BLaER1 treated with 17β-estradiol and CSF1 and Interleukin-3, amounts not matched to agents 10 nM and 100 nM (cell line): Measurements from ENCODE around the gene SMPD2.
A peak's percentile ranks its signal among the peaks of the same experiment; 100 is the strongest.

Experiments
- H3K27ac ChIP-seq, 11 experiments: shearing (Covaris generic); formaldehyde crosslinking; 2 replicates each; pipeline ENCODE4 v1.8.1; 2022
- H3K27me3 ChIP-seq, 11 experiments: shearing (Covaris generic); formaldehyde crosslinking; 2 replicates each; pipeline ENCODE4 v1.8.1; 2022
- H3K36me3 ChIP-seq, 11 experiments: shearing (Covaris generic); formaldehyde crosslinking; 2 replicates each; pipeline ENCODE4 v1.8.1; 2022
- H3K4me1 ChIP-seq, 10 experiments: shearing (Covaris generic); formaldehyde crosslinking; 2 replicates each; pipeline ENCODE4 v1.8.1; 2022
- H3K4me2 ChIP-seq, 11 experiments: shearing (Covaris generic); formaldehyde crosslinking; 2 replicates each; pipeline ENCODE4 v1.8.1; 2022
- H3K4me3 ChIP-seq, 10 experiments: shearing (Covaris generic); formaldehyde crosslinking; 2 replicates each; pipeline ENCODE4 v1.8.1; 2022
- H3K9ac ChIP-seq, 11 experiments: shearing (Covaris generic); formaldehyde crosslinking; 2 replicates each; pipeline ENCODE4 v1.8.1; 2022
- H3K9me3 ChIP-seq, 11 experiments: shearing (Covaris generic); formaldehyde crosslinking; replicated peaks in 1 of 11; 2 replicates each; pipeline ENCODE4 v1.8.1; 2022
- H4K20me1 ChIP-seq, 11 experiments: shearing (Covaris generic); formaldehyde crosslinking; 2 replicates each; pipeline ENCODE4 v1.8.1; 2022
- Cebpa-rat ChIP-seq, 11 experiments: shearing (Covaris generic); IDR thresholded peaks; 2 replicates each; pipeline ENCODE4 v1.8.1; 2022

Gene SMPD2

DNA sequence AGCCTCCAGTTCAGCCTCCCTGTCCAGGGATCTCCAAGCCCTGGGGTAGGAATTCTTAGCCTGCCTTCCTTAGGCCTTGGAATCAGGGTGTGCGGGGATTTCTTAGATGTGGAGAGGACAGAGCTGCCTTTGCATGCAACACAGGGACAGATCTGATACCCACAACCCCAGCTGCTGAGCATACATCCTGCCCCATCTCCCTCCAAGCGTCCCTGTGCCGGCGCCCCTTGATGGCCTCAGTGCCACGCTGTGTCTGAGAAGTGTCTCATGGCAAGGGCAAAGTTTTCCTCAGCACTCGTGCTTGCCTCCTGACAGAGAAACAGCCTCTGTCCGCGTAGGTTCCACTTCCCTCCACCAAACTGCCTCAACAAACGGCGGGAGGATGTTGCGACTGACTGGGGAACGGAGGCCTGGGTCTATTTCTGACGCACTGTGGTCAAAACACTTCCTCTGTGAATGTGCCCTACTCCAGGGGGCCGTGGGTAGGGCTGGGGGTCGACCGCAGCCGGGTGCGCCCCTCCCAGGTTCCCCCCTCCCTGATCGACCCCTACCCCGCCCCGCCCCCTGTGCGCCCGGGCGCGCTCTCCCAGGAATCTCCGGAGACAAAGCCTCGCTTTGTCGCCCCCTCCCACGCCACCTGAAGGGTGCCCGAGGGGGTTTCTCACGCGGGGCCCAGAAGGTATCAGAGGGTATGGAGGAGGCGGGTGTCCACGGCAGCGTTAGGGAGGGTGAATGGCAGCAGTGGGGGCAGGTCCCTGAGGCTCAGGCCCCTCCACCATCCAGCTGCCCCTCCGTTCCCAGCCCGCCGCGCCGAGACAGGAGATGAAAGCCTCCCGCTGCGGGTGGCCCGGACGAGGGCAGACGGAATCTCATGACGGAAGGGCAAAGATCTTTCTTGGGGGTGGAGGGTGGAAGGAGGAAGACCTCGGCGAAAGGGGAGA lies 14.2 kb downstream of the SMPD2 start:
- peak overlapping the region; percentile 90 to 100 (median 98) for H3K27ac ChIP-seq
- H3K9ac ChIP-seq: peak overlapping the region; percentile 88 to 99 (median 97)
- H3K4me1 ChIP-seq: peaks cover 82 to 84% (median 83%) of the 10 kb centered on the region in 10 experiments
- H3K9me3 ChIP-seq: no peaks in the 10 kb centered on the region
- peak overlapping the region; percentile 94 to 100 (median 100) for H3K4me2 ChIP-seq
- peak in 2 of 11 experiments; percentile 15 to 44; a peak in 1 of 22 replicates for TF ChIP-seq Cebpa-rat (IDR thresholded peaks at IDR 0.05)
- H3K27me3 ChIP-seq: no peaks in the 10 kb centered on the region
- peaks cover 16 to 77% (median 44%) of the 10 kb centered on the region in 11 experiments; a peak in 19 of 22 replicates for H4K20me1 ChIP-seq
- H3K36me3 ChIP-seq: peaks cover 20 to 41% (median 39%) of the 10 kb centered on the region in 11 experiments; a peak in 21 of 22 replicates
- peak overlapping the region; percentile 67 to 96 (median 85) for H3K4me3 ChIP-seq

DNA sequence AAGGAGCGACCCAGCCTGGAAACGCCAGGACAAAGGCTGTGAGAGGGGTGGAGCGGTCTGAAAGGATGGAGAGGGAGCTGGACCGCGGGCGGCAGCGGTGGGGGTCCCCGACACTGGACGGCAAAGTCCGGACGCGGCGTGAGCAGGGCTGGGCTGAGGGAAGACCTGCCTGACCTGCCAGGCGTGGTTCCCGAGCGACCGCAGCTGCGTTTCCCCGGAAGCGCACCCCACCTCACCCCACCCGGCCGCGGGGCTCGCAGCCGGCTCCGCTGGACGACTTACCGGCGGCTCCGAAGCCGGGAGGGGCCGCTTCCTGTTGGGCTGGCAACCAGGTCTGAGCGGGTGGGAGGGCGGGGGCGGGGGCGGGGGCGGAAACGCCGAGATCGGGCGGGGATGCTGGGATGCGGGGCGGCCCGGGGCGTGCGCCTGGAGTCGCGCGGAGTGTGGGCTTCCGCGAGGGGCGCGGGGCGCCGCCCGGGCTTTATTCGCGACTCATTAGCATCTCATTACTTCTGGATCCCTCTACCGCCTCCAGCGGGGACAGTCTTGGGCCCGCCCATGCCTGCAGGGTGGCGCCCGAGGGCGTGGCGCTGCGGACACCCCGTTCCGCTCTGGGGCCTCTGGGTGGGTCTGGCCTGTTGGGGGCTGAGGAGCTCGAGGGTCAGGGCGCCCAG lies 15.1 kb downstream of the SMPD2 start, which contains the start of gene MICAL1:
TSS of gene MICAL1 (minus strand) at position 336 of the 674 bp plus-strand sequence. CDS start 1,576 bp downstream, outside the sequence.
- Histone ChIP-seq H3K36me3 (peaks cover 20 to 33% (median 32%) of the 10 kb centered on the region in 11 experiments; a peak in 21 of 22 replicates), H3K27me3 (no peaks in the 10 kb centered on the region), H3K4me3 (peak within 1 kb of the TSS; percentile 67 to 96 (median 85)), H3K4me2 (peak within 1 kb of the TSS; percentile 94 to 100 (median 100)), H3K9ac (peak within 1 kb of the TSS; percentile 88 to 99 (median 97)), H3K4me1 (peaks cover 74 to 76% (median 75%) of the 10 kb centered on the region in 10 experiments), H3K27ac (peak within 1 kb of the TSS; percentile 90 to 100 (median 98)), H3K9me3 (no peaks in the 10 kb centered on the region), H4K20me1 (peaks cover 9 to 72% (median 38%) of the 10 kb centered on the region in 11 experiments; a peak in 18 of 22 replicates)
- TF ChIP-seq Cebpa-rat (IDR thresholded peaks at IDR 0.05): no peak

DNA sequence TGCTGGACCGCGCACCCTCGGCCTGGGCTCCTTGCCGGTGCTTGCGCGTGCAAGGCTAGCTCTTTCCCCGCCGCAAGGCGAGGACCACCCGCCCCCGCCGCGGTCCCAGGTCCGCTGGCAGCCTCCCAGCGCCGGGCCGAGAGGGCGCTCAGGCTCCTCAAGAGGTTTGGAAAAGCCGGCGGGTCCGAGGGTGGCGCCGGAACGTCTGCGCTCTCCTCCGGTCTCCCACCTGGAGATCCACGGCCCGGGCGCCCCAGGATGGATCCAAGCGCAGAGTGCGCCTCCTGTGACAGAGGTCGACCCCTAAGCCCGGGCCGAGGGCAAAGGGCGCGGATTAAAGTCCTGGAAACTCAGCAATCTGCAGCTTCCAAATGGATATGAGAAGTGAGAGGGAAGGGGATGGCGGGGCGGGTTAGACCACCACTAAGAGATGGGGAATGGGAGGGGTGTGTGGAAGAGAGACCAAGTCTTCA lies 15.6 kb downstream of the SMPD2 start:
- no peak for TF ChIP-seq Cebpa-rat (IDR thresholded peaks at IDR 0.05)
- Histone ChIP-seq H4K20me1 (peaks cover 9 to 68% (median 32%) of the 10 kb centered on the region in 11 experiments; a peak in 17 of 22 replicates), H3K36me3 (peaks cover 17 to 32% (median 30%) of the 10 kb centered on the region in 11 experiments), H3K27ac (peak overlapping the region; percentile 57 to 100 (median 98)), H3K4me1 (peaks cover 68 to 70% (median 69%) of the 10 kb centered on the region in 10 experiments), H3K27me3 (no peaks in the 10 kb centered on the region), H3K9ac (peak overlapping the region; percentile 82 to 99 (median 97)), H3K4me3 (peak overlapping the region; percentile 67 to 96 (median 85)), H3K9me3 (peaks cover 0 to 2% (median under 1%) of the 10 kb centered on the region in 11 experiments; a peak in 9 of 22 replicates), H3K4me2 (peak overlapping the region; percentile 91 to 98 (median 95))

DNA sequence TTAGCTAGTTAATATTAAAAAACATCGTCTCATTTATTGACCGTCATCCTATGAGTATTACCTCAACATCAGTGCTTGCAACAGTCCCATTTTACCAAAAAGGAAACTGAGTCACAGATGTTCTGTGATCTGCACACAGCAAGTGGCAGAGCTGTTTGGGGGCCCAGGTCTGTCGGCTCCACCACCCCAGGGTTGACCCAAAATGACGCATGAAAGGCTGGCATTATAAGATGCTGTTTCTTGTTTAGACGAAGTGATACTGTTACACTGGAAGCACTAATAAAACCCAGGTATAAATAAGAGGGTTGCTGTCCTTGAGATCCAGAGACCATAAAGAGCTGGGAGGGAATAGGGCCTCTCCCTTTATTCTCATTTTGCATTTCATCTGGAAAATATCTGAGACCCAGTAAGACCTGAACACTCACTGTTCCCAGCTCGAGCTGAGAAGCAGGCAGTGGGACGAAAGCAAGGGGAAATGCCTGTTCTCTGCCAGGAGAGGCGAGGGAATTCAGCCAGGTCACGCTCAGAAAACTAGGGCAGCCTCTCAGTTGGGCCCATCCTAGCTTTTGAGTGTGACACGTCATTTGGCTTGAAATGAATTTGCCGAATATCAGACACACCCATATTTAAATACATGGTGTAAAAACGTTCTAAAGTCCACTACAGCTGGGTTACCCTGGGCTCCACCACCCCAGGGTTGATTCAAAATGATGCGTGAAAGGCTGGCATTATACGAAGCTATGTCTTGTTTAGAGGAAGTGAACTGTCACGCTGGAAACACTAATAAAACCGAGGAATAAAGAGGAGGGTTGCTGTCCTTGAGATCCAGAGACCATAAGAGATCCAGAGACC lies 16.4 kb downstream of the SMPD2 start:
- Histone ChIP-seq H3K4me3 (peak overlapping the region; percentile 67 to 96 (median 85)), H3K27ac (peak overlapping the region in 10 of 11 experiments; percentile 77 to 100 (median 98); a peak in 18 of 22 replicates), H3K4me1 (peaks cover 60 to 63% (median 61%) of the 10 kb centered on the region in 10 experiments), H3K27me3 (no peaks in the 10 kb centered on the region), H3K36me3 (peaks cover 18 to 32% (median 30%) of the 10 kb centered on the region in 11 experiments), H3K9me3 (peaks cover 0 to 8% (median 5%) of the 10 kb centered on the region in 11 experiments; a peak in 12 of 22 replicates), H3K9ac (peak overlapping the region; percentile 82 to 99 (median 97); a peak in 21 of 22 replicates), H3K4me2 (peak overlapping the region; percentile 91 to 98 (median 95)), H4K20me1 (peaks cover 9 to 65% (median 25%) of the 10 kb centered on the region in 11 experiments; a peak in 18 of 22 replicates)
- TF ChIP-seq Cebpa-rat (IDR thresholded peaks at IDR 0.05): no peak

DNA sequence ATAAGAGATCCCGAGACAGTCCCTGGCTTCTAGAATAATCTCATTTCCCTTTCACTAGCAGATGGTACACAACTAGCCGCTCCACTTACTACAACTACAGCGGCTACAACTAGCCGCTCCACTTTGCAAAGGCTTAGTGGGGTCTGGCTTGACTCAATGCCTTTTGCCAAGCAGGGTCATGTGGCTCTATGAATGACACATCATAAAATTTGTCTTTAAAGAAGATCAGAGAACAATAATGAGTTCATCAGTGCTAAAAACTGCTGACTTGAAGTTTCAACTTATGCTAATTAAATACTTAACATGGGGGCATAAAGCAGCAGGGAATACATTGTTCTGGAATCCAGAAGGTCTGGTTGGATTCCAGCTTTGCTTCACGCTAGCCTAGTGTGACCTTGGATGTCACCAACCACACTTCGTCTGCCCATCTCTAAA lies 17.1 kb downstream of the SMPD2 start:
- 0 out of 20 replicates have a peak overlapping the region, but pooled peaks of 2 of the 10 experiments have one; percentile 90 for H3K4me3 ChIP-seq
- peak overlapping the region in 3 of 11 experiments; percentile 93 to 99 (median 98); a peak in 2 of 22 replicates for H3K9ac ChIP-seq
- peaks cover 0 to 14% (median 5%) of the 10 kb centered on the region in 11 experiments; a peak in 12 of 22 replicates for H3K9me3 ChIP-seq
- no peaks in the 10 kb centered on the region for H3K27me3 ChIP-seq
- H3K4me1 ChIP-seq: peaks cover 54 to 56% (median 55%) of the 10 kb centered on the region in 10 experiments
- peak overlapping the region in 7 of 11 experiments; percentile 34 to 100 (median 98); a peak in 5 of 22 replicates for H3K27ac ChIP-seq
- peaks cover 6 to 65% (median 18%) of the 10 kb centered on the region in 11 experiments; a peak in 18 of 22 replicates for H4K20me1 ChIP-seq
- H3K4me2 ChIP-seq: peak overlapping the region; percentile 91 to 98 (median 95)
- H3K36me3 ChIP-seq: peaks cover 18 to 32% (median 30%) of the 10 kb centered on the region in 11 experiments
- TF ChIP-seq Cebpa-rat (IDR thresholded peaks at IDR 0.05): no peak

DNA sequence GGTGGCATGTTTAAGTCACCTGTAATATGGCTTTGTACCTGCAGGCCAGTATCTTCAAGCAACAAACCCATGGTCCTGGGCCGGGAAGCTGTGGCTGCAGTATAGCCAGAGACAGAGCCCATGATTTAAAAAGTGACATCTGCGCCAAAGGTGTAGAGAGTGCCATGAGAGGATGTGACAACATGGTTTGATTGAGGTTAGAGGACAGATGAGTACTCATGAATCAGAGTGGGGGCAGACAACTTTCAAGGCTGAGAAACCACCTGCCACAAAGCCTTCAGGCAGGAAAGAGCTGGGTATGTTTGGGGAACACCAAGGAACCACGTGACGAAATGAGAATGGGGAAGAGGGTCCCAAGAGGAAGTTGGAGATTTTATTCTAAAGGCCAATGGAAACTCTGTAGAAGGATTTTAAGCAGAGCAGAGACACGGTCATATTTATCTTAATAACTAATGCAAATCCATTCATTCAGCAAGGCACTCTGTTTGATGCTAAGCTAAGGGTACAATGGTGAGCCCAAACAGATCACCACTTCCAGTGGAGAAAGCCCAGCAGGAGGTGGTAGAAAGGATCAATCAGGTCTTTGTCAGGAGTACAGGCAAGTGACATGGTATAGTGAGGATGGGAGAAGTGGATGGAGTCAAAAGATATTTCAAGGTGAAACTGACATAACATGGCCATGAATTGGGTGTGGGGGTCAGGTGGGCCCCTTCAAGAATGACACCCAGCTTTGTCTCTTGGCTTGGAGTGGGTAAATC lies 18.4 kb downstream of the SMPD2 start:
- Histone ChIP-seq H3K9ac (no peak overlapping the region), H4K20me1 (peaks cover 4 to 63% (median 11%) of the 10 kb centered on the region in 11 experiments; a peak in 18 of 22 replicates), H3K4me2 (peak overlapping the region; percentile 52 to 97 (median 93)), H3K27me3 (no peaks in the 10 kb centered on the region), H3K4me3 (no peak overlapping the region), H3K4me1 (peaks cover 40 to 42% (median 41%) of the 10 kb centered on the region in 10 experiments), H3K36me3 (peaks cover 29 to 33% (median 31%) of the 10 kb centered on the region in 11 experiments), H3K27ac (peak overlapping the region in 5 of 11 experiments; percentile 13 to 37 (median 32); a peak in 8 of 22 replicates), H3K9me3 (peaks cover 0 to 14% (median 5%) of the 10 kb centered on the region in 11 experiments; a peak in 12 of 22 replicates)
- TF ChIP-seq Cebpa-rat (IDR thresholded peaks at IDR 0.05): no peak
